ENCODE measurements around the gene RPL21.

RPL21 gene

GRCh38 chr13:27302643-27303262 lies 51.4 kb downstream of the RPL21 start:
- no peaks in the 10 kb centered on the region for H3K9me3 ChIP-seq (ENCODE audit: insufficient read depth, low read depth, low read length)
- H3K4me1 ChIP-seq (ENCODE audit: insufficient read depth, low read length), result no peaks in the 10 kb centered on the region
- no peaks in the 10 kb centered on the region for H3K27me3 ChIP-seq (ENCODE audit: insufficient read depth, low read length)
- no peak overlapping the region for H3K27ac ChIP-seq (ENCODE audit: low read depth, low read length)
- 71% methylated on average over 4 of the region's 4 CpGs for WGBS
- H3K9ac ChIP-seq (ENCODE audit: low read depth, low read length), result no peak overlapping the region
- H3K36me3 ChIP-seq (ENCODE audit: insufficient read depth, low read length), result no peaks in the 10 kb centered on the region
- H3K4me3 ChIP-seq (ENCODE audit: low read length), result no peak overlapping the region

GRCh38 chr13:27304099-27304498 lies 52.7 kb downstream of the RPL21 start:
- Histone ChIP-seq H3K9me3 (ENCODE audit: insufficient read depth, low read depth, low read length) (no peaks in the 10 kb centered on the region), H3K36me3 (ENCODE audit: insufficient read depth, low read length) (no peaks in the 10 kb centered on the region), H3K27ac (ENCODE audit: low read depth, low read length) (no peak overlapping the region), H3K4me3 (ENCODE audit: low read length) (no peak overlapping the region), H3K4me1 (ENCODE audit: insufficient read depth, low read length) (no peaks in the 10 kb centered on the region), H3K9ac (ENCODE audit: low read depth, low read length) (no peak overlapping the region), H3K27me3 (ENCODE audit: insufficient read depth, low read length) (no peaks in the 10 kb centered on the region)
- WGBS, result 94% methylated on average over 4 of the region's 4 CpGs

- WGBS, result 88% methylated on average over 2 of the region's 2 CpGs
- H3K9me3 ChIP-seq (ENCODE audit: insufficient read depth, low read depth, low read length), result no peaks in the 10 kb centered on the region
- no peaks in the 10 kb centered on the region for H3K27me3 ChIP-seq (ENCODE audit: insufficient read depth, low read length)
- no peaks in the 10 kb centered on the region for H3K4me1 ChIP-seq (ENCODE audit: insufficient read depth, low read length)
- H3K27ac ChIP-seq (ENCODE audit: low read depth, low read length), result no peak overlapping the region
- no peaks in the 10 kb centered on the region for H3K36me3 ChIP-seq (ENCODE audit: insufficient read depth, low read length)
- H3K4me3 ChIP-seq (ENCODE audit: low read length), result no peak overlapping the region
- H3K9ac ChIP-seq (ENCODE audit: low read depth, low read length), result no peak overlapping the region
Measured at GRCh38 chr13:27304611-27305010, 53.3 kb downstream of the RPL21 start.
